ENCODE measurements around the gene PLEKHH2. TPM values are rescaled to one million over a fixed set of nuclear protein-coding genes. Genes with fewer than 3 reads are reported as not detected.

The PLEKHH2 gene
- total and polyA plus RNA-seq, 8 donors = 23.3 to 363 (median 229) TPM

GRCh38 chr2:43791035-43791765 is 154.1 kb downstream of the PLEKHH2 start:
- H3K9me3 ChIP-seq = no peaks in the 10 kb centered on the region
- no peak overlapping the region for H3K4me3 ChIP-seq
- no peaks in the 10 kb centered on the region for H3K27me3 ChIP-seq
- no peaks in the 10 kb centered on the region for H3K4me1 ChIP-seq
- DNase-seq (peak in 2 of 4 donors; percentile 68 to 82), ATAC-seq (peak; percentile 31)
- TF ChIP-seq CTCF (IDR thresholded peaks at IDR 0.05) = no peak
- H3K36me3 ChIP-seq = peaks cover 0 to 20% of the 10 kb centered on the region in 2 donors
- H3K27ac ChIP-seq = peak overlapping the region in 1 of 2 donors; percentile 66
- intact Hi-C loops (cut with DNase I) = no loop called here

- TF ChIP-seq CTCF (IDR thresholded peaks at IDR 0.05) = no peak
- H3K9me3 ChIP-seq = no peaks in the 10 kb centered on the region
- no peak overlapping the region for H3K4me3 ChIP-seq
- intact Hi-C loops (cut with DNase I) = no loop called here
- DNase-seq (no peak), ATAC-seq (no peak)
- peaks cover 0 to 23% of the 10 kb centered on the region in 2 donors for H3K36me3 ChIP-seq
- H3K4me1 ChIP-seq = no peaks in the 10 kb centered on the region
- H3K27me3 ChIP-seq = no peaks in the 10 kb centered on the region
- no peak overlapping the region for H3K27ac ChIP-seq
These were observed 155.6 kb downstream of the PLEKHH2 start for GRCh38 chr2:43792653-43793052.

GRCh38 chr2:43794956-43795355 is 157.9 kb downstream of the PLEKHH2 start:
- Histone ChIP-seq H3K27ac (no peak overlapping the region), H3K27me3 (no peaks in the 10 kb centered on the region), H3K4me3 (no peak overlapping the region), H3K9me3 (no peaks in the 10 kb centered on the region), H3K4me1 (no peaks in the 10 kb centered on the region), H3K36me3 (peaks cover 0 to 18% of the 10 kb centered on the region in 2 donors)
- ATAC-seq (no peak), DNase-seq (no peak)
- no peak for TF ChIP-seq CTCF (IDR thresholded peaks at IDR 0.05)
- intact Hi-C loops (cut with DNase I) = no loop called here

GRCh38 chr2:43796206-43796605 is 159.1 kb downstream of the PLEKHH2 start:
- Histone ChIP-seq H3K27ac (no peak overlapping the region), H3K9me3 (no peaks in the 10 kb centered on the region), H3K4me1 (no peaks in the 10 kb centered on the region), H3K4me3 (no peak overlapping the region), H3K36me3 (peaks cover 0 to 18% of the 10 kb centered on the region in 2 donors), H3K27me3 (no peaks in the 10 kb centered on the region)
- no peak for TF ChIP-seq CTCF (IDR thresholded peaks at IDR 0.05)
- DNase-seq = no peak
- intact Hi-C loops (cut with DNase I) = no loop called here
- no peak for ATAC-seq

- Histone ChIP-seq H3K4me1 (no peaks in the 10 kb centered on the region), H3K36me3 (peaks cover 0 to 15% of the 10 kb centered on the region in 2 donors), H3K27me3 (no peaks in the 10 kb centered on the region), H3K27ac (no peak overlapping the region), H3K9me3 (no peaks in the 10 kb centered on the region), H3K4me3 (no peak overlapping the region)
- no peak for TF ChIP-seq CTCF (IDR thresholded peaks at IDR 0.05)
- DNase-seq (no peak), ATAC-seq (no peak)
- intact Hi-C loops (cut with DNase I) = no loop called here
These were observed 161.2 kb downstream of the PLEKHH2 start for GRCh38 chr2:43798300-43798699.
